HG03378 (cell line): ENCODE results near the gene BSND.
A peak's percentile ranks its signal among the peaks of the same experiment; 100 is the strongest.
"Not testable (repeated sequence)": the region's sequence is repeated elsewhere in the genome, so short reads cannot be mapped to it uniquely, and the experiment has no call there.

Experiments
- ATAC-seq: cut with Tn5 transposase; IDR thresholded peaks from one replicate; pipeline ENCODE4 v1.9.1; 2021; ENCODE audit warnings: mild to moderate bottlenecking, moderate library complexity; ENCODE audit not compliant: unreplicated experiment

The BSND gene

DNA sequence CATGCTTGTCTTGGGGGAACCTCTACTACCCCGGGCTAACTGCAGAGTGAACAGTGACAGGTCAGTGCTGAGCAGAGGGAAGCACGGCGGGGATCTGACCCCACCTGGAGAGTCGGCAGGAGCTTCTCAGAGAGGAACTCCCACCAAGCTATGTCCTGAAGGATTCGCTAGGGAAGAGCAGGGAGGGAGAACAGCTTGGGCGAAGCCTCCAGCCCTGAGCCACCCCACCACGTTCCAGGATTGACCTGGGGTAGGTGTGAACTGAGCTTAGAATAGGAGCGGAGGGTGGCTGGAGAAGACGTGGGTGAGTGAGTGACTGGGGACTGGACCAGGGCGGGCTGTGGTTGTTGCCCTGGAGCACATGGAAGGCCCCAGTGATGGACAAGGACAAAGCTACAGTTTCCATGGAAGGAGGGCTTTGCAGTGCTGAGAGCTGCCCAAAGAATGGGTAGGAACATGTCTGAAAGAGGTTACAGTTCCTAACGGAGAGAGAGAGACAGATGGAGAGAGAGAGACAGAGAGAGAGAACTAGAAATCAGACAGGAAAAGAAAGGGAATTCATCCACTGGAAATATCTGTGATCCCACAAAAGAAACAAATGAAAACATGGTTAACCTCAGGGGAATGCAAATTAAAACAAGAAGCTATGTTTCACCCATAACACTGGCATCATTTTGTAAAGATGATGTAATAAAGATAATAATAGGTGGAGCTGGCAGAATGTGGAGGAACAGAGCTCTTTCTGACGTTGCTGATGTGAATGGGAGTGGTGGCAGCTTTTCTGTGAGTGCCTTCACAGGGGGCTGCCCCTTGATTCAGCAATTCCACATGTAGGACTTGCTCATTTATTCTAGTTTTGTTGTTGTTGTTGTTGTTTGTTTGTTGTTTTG lies 17.2 kb downstream of the BSND start:
- no peak for ATAC-seq

DNA sequence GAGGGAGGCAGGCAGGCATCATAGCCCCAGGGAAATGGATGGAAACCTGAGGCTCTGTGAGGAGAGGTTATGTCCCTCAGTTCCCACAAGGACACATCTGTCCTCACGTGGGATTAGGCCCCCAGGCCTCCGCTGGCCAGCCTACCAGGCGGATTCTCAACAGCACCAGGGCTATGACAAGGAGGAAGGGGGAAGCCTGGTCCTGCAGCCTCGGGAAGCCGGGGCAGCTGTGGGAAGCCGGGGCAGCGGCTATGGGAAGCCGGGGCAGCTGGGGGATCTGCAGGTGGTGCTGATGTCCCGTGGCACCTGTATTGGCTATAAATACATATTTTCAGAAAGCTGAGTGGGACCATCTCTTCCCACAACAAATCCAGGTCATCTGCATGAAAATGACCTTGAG lies 19.7 kb downstream of the BSND start:
- ATAC-seq = no peak

DNA sequence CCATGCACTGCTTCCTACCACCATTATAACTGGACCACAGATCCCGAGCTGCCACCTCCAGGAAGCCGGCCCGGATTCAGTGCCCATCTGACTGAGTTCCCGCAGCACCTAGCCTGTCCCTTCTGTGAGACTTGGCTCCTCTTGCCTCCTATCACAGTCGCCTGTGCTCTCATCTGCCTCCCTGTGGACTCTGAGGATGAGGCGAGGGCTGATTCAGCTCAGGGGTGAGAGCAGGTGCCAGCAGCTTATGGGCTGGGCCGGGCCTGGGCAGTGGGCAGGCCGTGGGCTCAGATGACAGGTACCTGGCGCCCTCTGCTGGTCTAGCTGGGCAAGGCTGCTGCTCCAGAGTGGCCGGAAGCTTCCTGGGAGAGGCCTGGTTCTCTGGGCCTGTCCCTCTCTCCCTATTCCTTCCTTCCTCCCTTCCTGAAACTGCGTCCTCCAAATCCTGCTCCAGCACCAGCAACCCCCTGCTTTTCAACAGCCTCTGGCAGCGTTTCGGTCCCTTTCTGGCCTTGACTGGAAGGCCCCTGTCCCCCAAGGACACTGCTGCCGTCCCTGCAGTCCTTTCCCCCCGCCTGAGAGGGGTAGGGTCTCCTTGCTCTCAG lies 23.3 kb downstream of the BSND start:
- peak; percentile 81 for ATAC-seq

DNA sequence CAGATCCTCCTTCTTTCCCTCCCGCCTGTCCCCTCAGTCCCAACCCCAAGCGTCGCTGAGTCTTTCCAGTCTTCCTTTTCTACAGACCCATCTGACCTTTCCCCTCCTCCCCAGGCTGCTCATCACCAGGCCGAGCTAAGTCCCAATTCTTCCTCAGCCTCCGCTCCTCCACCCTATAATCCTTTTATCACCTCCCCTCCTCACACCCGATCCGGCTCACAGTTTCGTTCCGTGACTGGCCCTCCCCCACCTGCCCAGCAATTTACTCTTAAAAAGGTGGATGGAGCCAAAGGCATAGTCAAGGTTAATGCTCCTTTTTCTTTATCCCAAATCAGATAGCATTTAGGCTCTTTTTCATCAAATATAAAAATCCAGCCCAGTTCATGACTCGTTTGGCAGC lies 25.4 kb downstream of the BSND start:
- ATAC-seq = not testable (repeated sequence)

DNA sequence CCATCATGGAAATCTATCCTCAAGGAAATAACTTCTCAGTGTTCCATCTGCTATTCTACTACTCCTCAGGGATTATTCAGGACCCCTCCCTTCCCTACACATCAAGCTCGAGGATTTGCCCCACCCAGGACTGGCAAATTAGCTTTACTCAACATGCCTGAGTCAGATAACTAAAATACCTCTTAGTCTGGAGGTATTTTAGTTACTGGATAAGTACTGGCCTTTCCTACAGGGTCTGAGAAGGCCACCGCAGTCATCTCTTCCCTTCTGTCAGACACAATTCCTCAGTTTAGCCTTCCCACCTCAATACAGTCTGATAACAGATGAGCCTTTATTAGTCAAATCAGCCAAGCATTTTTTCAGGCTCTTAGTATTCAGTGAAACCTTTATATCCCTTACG lies 27.9 kb downstream of the BSND start:
- ATAC-seq = not testable (repeated sequence)

DNA sequence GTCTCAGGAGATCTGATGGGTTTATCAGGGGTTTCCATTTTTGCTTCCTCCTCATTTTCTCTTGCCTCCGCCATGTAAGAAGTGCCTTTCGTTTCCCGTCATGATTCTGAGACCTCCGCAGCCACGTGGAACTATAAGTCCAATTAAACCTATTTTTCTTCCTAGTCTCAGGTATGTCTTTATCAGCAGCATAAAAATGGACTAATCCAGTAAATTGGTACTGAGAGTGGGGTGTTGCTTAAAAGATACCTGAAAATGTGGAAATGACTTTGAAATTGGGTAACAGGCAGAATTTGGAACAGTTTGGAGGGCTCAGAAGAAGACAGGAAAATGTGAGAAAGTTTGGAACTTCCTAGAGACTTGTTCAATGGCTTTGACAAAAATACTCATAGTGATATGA lies 32.4 kb downstream of the BSND start:
- not testable (repeated sequence) for ATAC-seq

DNA sequence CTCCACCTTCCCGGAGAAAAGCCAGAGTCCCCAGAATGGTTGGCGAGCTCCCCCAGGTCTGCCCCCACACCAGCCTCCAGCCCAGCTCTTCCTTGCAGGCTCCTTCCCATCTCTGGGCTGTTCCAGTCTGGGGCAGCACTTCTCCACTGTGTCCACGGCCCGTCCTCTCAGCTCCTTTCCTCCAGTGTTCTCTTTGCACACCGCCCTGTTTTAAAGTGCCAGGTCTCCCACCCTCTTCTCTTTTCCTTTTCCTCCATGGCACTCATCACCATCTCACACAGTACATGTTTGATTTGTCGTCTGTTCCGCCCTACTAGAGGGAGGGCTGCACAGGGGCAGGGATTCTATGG lies 34.5 kb downstream of the BSND start:
- ATAC-seq = no peak

DNA sequence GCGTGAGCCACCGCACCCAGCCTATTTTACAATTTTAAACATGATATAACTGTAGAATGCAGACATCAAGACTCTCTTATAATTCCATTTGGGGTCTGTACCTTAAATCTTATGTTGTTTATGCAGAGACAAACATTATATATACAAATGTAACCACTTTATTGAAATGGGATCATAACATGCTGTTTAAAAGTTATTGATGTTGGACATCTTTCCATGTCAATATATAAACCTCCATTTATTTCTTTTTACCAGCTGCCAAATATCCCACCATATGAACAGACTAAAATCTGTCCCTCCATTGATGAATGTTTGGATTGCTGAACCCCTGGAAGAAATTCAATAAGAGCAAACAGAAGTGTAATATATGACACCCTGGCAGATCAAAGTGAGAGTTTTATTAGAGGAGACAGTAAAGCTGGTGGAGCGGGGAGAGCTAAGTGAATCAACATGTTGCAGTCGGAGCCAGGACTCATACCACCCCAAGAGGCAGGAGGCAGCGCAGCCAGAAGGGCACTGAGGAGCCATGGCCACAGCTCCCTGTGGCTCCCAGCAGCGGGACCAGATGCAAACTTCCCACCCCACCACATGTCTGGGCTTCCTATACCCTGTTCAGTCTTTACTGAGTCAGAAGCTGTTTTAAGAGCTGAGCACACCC lies 35.9 kb downstream of the BSND start:
- ATAC-seq = no peak

DNA sequence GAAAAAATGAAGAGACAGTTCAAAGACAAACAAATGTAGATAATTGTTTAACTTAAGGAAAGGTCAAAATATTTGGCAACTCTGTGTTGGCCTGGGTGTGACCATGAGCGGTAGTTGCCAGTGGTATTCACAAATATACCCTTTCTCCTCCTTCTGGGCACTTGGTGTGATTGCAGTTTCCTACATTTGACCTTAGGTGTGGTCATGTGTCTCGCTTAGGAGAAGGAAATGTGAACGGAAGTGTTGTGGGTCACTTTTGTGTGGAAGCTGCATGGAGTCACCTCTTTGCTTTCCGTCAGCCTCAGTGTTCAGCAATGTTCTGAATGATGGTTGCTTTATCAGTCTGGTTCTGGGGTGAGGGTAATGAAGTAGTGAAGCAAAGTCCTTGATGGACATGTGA lies 37.2 kb downstream of the BSND start:
- ATAC-seq = no peak

DNA sequence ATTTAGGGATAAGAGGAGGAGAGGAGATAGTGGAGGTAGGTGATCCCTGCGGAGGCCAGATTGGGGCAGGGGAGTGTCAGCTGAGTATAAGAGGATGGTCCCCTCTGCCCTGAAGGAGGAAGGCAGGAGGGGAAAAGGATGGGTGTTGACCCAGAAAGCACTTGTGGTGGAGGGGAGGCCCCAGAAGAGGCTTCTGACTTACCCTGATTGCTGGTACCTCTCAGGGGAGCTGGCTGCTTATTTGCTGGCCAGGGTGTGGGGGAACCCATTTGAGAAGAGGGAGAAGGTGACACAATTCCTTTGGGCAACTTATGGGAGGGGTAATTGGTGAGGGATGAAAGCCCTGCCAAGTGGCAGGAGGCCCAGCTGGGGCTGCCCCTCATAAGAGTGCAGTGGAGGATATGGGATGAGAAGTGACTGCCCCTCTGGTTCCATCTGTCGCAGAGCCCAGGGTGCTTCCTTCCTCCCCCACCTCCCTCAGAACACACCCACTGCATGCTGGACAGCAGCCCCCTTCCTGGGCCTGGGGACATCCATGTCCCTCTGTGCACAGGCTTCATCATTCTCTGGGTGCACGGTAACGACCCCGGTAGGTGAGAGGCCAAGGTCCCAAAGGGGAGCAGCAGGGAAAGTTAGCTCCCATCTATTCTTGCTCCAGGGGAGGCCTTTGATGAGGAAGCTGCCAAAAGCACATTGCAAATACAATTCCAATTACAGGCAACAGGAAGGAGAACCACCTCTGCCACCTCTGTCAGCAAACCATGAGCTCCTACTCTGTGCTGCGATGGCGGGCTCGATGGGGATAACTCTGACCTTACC lies 39.2 kb downstream of the BSND start:
- ATAC-seq = no peak

DNA sequence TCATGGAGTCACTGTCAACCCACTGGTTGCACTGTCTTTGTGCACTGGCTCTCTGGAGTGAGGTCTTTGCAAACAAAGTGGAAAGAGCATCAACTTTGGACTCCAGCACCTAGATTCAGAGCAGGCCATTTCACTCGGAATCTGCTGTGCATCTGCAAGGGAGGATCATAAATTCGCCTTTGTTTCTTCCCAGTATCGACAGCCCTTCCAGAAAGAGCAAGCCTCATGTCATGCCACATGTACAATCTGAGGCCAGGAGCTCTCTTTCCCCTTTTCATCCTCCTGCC lies 39.8 kb downstream of the BSND start:
- no peak for ATAC-seq

DNA sequence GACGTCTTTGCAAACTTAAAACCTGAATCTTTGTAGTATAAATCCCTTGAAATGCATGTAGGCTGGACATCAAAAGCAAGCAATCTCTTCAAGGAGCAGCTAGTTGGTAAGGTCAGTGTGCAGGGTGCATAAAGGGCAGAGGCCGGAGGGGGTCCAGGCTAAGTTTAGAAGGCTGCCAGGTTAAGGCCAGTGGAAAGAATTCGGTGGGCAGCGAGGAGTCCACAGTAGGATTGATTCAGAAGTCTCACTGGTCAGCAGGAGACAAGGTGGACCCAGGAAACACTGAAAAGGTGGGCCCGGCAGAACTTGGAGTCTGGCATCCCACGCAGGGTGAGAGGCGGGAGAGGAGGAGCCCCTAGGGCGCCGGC lies 40.2 kb downstream of the BSND start:
- no peak for ATAC-seq

DNA sequence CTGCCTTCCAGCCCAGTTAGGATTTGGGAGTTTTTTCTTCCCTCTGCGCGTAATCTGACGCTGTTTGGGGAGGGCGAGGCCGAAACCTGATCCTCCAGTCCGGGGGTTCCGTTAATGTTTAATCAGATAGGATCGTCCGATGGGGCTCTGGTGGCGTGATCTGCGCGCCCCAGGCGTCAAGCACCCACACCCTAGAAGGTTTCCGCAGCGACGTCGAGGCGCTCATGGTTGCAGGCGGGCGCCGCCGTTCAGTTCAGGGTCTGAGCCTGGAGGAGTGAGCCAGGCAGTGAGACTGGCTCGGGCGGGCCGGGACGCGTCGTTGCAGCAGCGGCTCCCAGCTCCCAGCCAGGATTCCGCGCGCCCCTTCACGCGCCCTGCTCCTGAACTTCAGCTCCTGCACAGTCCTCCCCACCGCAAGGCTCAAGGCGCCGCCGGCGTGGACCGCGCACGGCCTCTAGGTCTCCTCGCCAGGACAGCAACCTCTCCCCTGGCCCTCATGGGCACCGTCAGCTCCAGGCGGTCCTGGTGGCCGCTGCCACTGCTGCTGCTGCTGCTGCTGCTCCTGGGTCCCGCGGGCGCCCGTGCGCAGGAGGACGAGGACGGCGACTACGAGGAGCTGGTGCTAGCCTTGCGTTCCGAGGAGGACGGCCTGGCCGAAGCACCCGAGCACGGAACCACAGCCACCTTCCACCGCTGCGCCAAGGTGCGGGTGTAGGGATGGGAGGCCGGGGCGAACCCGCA lies 40.8 kb downstream of the BSND start, which contains the start of gene PCSK9:
Gene PCSK9, plus strand, starts transcription at position 207 of the 741 bp plus-strand sequence. Its CDS starts 290 bp downstream, at position 497.
- no peak for ATAC-seq

DNA sequence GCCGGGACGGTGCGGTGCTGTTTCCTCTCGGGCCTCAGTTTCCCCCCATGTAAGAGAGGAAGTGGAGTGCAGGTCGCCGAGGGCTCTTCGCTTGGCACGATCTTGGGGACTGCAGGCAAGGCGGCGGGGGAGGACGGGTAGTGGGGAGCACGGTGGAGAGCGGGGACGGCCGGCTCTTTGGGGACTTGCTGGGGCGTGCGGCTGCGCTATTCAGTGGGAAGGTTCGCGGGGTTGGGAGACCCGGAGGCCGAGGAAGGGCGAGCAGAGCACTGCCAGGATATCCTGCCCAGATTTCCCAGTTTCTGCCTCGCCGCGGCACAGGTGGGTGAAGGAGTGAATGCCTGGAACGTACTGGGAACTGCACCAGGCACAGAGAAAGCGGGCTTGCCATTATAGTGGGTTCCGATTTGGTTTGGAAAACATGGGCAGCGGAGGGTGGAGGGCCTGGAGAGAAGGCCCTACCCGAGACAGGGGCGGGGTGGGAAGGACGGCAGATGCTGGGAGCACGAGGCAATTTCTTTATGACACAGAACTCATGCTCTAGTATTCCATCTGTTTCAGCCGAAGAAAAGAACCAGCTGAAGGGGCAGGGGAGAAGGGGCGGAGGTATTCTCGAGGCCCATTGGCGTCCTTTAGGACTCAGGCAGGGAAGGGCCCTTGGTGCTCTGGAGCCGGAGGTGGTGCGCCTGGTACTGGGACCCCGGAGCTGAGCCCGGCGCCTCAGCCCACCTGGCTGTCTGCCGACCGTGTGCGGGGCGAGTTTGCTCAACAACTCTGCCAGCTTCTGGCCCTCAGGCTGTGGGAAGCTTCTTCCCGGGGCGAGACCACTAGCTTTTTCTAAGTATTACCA lies 41.6 kb downstream of the BSND start:
- ATAC-seq = no peak

DNA sequence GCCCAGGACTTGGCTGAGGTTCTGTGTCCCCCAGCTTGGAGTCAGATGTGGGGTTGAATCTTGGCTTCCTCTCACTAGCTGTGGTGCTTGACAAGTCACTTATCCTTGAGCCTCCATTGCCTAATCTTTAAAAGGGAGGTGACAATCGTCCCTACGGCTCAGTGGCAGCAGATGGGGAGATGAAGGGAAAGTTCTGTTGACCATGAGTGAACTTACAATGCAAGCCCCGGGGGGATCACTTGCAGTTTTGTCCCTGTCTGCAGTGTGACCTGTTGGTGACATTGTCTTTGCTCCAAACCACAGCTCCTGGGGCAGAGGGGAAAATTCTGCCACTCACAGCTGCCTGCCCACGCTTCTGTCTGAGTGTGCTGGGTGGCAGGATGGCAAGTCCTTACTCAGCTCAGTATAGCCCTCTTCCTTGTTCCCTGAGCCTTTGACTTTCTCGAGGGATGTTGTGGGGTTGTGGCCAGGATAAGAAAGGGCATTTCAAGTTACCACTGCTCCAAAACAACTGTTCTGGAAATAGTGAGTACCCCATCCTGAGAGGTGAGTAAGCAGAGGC lies 42.3 kb downstream of the BSND start:
- ATAC-seq = no peak

DNA sequence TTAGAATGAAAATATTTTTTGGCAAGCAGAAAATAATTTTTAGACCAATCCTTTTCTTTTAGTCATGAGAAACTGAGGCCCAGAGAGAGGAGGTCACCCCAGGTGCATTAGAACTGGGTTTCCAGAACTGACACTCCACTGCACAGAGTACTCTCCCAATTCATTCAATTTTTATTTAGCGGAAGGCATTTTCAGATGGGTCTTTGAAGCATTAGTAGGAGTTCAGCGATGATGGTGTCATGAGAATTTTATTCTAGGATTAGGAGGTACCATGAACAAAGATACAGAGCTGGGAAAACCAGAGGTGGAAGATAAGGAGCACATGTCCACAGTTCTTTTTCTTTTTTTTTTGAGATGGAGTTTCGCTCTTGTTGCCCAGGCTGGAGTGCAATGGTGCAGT lies 42.9 kb downstream of the BSND start:
- no peak for ATAC-seq

DNA sequence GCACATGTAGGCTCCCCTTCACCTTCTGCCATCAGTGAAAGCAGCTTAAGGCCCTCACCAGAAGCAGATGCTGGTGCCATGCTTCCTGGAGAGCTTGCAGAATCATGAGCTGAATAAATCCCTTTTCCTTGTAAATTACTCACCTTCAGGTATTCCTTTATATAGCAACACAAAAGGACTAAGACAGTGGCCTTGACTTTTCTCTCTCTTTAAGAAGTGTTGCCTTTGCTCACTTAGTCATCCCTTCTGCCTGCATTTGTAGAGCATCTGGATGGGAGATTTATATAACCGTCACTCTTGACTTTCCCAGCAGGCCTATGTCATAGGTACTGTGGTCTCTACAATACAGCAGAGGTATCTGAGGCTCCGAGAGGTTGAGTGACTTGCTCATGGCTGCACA lies 44.3 kb downstream of the BSND start:
- no peak for ATAC-seq

DNA sequence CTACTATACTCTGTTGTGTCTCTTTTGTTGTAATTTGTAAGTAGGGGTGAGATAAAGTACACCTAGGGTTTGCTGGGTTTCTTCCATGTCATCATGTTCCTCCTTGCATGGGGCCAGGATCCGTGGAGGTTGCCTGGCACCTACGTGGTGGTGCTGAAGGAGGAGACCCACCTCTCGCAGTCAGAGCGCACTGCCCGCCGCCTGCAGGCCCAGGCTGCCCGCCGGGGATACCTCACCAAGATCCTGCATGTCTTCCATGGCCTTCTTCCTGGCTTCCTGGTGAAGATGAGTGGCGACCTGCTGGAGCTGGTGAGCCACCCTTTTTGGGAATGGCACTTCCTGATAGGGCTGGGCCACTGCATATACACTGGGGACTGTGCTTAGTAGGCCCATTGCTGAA lies 45.0 kb downstream of the BSND start:
- ATAC-seq = no peak

DNA sequence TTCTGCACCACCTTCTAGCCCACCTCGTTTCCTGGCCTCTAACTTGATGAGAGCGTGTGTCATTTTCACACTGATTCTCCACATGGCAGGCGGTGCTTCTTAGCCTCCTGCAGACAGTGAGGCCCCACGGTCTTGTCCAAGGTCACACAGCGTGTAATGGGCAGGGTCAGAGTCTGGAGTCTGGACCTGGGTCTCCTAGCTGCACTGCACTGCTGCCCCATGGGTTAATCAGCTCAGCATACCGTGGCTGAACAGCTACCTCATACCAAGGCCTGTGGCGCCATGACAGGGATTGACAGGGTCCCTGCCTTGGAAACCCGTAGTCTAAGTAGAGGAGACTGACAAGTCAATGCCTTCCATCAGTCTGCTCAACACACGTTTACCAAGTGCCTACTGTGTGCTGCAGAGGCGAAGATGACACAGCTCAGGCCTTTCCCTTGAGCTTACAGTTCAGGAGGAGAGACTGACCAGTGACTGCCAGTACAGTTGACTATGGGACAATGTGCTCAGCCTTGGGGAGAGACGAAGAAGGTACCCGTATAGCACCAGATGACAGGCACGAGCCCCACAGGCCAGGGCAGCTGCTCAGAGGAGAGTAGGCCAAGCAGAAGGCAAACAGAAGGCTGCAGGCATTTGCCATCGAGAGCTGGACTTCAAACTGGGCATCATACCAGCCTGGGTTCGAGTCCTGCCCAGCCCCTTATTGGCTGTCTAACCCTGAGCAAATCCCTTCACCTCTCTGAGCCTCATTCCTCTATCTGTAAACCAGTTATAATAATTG lies 46.1 kb downstream of the BSND start:
- no peak for ATAC-seq
